ENCODE measurements around the gene ANXA1.

GRCh38 chr9:73104921-73105320, 46.7 kb upstream of the ANXA1 start:
- no peak for TF ChIP-seq CTCF (conservative IDR thresholded peaks at IDR 0.05 in 1 of 2, IDR thresholded peaks at IDR 0.05 in 1 of 2; ENCODE audit: low read depth in 1 of 2, low read length in 2 of 2)
- TF ChIP-seq EZH2 (IDR thresholded peaks at IDR 0.05; ENCODE audit: low read length, missing control alignments) = no peak
